GM19240 (cell line): Measurements from ENCODE around the gene ABHD18.
"Not testable (repeated sequence)": the region's sequence is repeated elsewhere in the genome, so short reads cannot be mapped to it uniquely, and the experiment has no call there.

Experiments
- DNase-seq: peaks from one replicate; pipeline ENCODE4 v3.0.0; 2011; ENCODE audit warnings: low spot score; ENCODE audit not compliant: insufficient read length

The ABHD18 gene

GRCh38 chr4:127988638-127989037, 23.4 kb downstream of the ABHD18 start:
- DNase-seq, result no peak

DNA sequence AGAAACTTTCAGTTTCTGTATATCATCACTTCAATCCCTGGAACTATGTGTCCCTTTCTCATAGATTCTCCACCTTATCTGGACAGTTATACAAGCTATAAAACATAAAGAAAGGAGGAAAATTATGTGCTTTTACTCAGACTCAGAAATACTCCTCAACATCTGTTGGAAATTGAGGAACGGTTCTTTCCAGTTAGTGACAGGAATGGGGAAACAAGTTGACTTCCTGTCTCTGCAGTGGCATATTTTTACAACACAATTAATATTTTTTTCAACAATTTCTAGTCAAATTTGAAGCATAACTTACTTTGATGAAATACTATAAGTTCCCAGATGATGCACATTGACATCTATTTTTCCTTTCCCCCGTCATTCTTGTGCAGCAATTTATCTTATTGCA, 27.9 kb downstream of the ABHD18 start:
- DNase-seq, result no peak

GRCh38 chr4:127995776-127996175, 30.6 kb downstream of the ABHD18 start:
- no peak for DNase-seq

GRCh38 chr4:127996521-127996920, 31.3 kb downstream of the ABHD18 start:
- DNase-seq, result not testable (repeated sequence)

DNA sequence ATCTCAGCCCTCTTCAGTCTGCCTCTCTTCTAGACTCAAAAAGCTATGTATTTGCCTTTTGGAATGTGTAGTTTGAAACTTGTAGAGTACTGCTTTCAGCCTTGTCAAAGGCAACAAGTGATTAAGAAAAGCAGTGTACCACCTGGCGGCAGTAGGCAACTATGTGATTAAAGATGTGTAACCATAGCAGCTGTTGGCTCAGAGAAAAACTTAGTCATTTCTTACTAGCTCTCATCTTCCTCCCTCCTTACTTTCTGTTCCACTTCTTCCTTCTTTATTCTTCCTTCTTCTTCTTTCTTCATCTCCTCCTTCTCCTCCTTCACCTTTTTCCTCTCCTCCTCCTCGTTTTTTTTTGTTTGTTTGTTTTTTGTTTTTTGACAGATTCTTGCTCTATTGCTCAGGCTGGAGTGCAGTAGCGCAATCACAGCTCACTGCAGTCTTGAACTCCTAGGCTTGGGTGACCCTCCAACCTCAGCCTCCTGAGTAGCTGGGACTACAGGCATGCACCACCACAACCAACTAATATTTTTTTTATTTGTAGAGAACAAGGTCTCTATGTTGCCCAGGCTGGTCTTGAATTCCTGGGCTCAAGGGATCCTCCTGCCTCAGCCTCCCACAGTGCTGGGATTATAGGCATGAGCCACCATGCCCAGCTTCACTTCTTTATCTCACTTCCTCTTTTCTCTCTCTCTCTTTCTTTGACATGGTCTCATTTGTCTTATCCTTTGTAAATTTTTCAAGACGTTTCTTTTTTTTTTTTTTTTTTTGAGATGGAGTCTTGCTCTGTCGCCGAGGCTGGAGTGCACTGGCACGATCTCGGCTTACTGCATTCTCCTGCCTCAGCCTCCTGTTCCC, 32.6 kb downstream of the ABHD18 start:
- peak; percentile 11 for DNase-seq

DNA sequence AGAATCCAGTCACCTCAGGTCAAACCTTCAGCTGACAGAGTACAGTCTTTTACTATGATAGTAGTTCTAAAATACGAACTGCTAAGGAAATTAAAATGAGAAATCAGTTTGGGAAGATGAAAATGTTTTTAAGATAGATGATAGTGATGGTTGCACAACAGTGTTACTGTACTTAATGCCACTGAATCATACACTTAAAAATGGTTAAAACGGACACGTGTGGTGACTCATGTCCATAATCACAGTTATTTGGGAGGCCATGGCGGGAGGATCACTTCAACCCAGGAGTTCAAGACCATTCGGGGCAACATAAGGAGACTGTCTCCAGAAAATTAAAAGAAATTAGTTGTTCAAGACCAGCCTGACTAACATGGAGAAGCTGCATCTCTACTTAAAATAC, 41.4 kb downstream of the ABHD18 start:
- DNase-seq, result no peak

GRCh38 chr4:128009428-128009827, 44.2 kb downstream of the ABHD18 start:
- no peak for DNase-seq

GRCh38 chr4:128025319-128025718, 60.1 kb downstream of the ABHD18 start:
- DNase-seq, result no peak

GRCh38 chr4:128029907-128030306, 64.7 kb downstream of the ABHD18 start:
- DNase-seq, result no peak

GRCh38 chr4:128031756-128032384, 66.7 kb downstream of the ABHD18 start:
- no peak for DNase-seq

- no peak for DNase-seq
Measured at GRCh38 chr4:128039568-128039967, 74.4 kb downstream of the ABHD18 start.

DNA sequence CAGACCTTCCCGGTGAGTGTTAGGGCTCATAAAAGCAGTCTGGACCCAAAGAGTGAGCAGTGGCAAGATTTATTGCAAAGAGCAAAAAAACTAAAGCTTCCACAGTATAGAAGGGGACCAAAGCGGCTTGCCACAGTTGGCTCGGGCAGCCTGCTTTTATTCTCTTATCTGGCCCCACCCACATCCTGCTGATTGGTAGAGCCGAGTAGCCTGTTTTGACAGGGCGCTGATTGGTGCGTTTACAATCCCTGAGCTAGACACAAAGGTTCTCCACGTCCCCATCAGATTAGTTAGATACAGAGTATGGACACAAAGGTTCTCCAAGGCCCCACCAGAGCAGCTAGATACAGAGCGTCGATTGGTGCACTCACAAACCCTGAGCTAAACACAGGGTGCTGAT, 81.8 kb downstream of the ABHD18 start:
- not testable (repeated sequence) for DNase-seq

DNA sequence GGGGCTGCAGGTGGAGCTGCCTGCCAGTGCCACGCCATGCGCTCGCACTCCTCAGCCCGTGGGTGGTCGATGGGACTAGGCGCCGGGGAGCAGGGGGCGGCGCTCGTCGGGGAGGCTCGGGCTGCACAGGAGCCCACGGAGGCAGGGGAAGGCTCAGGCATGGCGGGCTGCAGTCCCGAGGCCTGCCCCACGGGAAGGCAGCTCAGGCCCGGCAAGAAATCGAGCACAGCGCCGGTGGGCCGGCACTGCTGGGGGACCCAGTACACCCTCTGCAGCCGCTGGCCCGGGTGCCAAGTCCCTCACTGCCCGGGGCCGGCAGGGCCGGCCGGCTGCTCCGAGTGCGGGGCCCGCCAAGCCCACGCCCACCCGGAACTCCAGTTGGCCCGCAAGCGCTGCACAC, 82.3 kb downstream of the ABHD18 start:
- DNase-seq, result not testable (repeated sequence)

GRCh38 chr4:128051229-128051628, 86.0 kb downstream of the ABHD18 start:
- DNase-seq, result not testable (repeated sequence)

GRCh38 chr4:128054907-128055306, 89.7 kb downstream of the ABHD18 start:
- DNase-seq, result not testable (repeated sequence)

DNA sequence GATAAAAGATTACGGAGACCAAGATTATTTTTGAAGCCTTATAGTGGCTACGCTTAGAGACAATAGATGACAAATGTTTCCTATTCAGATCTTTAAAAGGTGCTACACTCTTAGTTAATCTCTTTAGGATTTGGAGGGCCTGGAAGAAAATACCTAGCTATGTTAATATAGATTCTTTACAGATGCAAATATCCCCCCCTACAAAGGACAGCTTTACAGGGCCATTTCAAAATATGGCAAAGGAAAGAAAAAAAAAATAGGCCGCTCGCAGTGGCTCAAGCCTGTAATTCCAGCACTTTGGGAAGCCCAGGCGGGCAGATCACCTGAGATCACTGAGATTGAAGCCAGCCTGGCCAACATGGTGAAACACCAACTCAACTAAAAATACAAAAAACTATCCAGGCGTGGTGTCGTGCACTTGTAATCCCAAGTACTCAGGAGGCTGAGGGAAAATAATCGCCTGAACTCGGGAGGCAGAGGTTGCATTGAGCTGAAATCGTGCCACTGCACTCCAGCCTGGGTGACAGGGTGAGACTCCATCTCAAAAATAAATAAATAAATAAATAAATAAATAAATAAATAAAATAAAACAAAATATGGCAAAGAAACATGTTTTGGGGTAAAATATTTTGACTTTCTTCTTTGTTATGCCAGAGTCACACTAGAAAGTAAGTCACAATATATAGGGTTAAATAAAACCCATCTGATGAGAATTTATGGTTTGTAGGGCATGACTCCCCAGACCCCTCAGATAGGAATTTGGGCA, 90.4 kb downstream of the ABHD18 start:
- DNase-seq, result not testable (repeated sequence)

GRCh38 chr4:128056396-128056795, 91.2 kb downstream of the ABHD18 start:
- no peak for DNase-seq

- DNase-seq, result no peak
Measured at GRCh38 chr4:128060121-128060698, 95.0 kb downstream of the ABHD18 start.

- peak; percentile 92 for DNase-seq
Measured at GRCh38 chr4:128060699-128061565, 95.7 kb downstream of the ABHD18 start, which contains the start of gene LARP1B. TSS of gene LARP1B (plus strand) at chr4:128061312. CDS start at chr4:128074952, 13,640 bp downstream.
